GM18517 (cell line): Measurements from ENCODE around the gene MUC6.

Experiments
- ATAC-seq: cut with Tn5 transposase; IDR thresholded peaks from one replicate; pipeline ENCODE4 v1.9.1; 2021; ENCODE audit warnings: mild to moderate bottlenecking, moderate library complexity; ENCODE audit not compliant: unreplicated experiment

MUC6 gene

GRCh38 chr11:1037506-1038055 lies 1.1 kb upstream of the MUC6 start:
- no peak for ATAC-seq

GRCh38 chr11:1036931-1037330 lies 413 bp upstream of the MUC6 start:
- no peak for ATAC-seq

GRCh38 chr11:1035577-1036283 lies 788 bp downstream of the MUC6 start:
- ATAC-seq: no peak

GRCh38 chr11:1034456-1035295 lies 1.8 kb downstream of the MUC6 start:
- no peak for ATAC-seq

GRCh38 chr11:1034001-1034400 lies 2.5 kb downstream of the MUC6 start:
- ATAC-seq: no peak

GRCh38 chr11:1033016-1033798 lies 3.3 kb downstream of the MUC6 start:
- no peak for ATAC-seq

- no peak for ATAC-seq
Measured at GRCh38 chr11:1032310-1032891, 4.1 kb downstream of the MUC6 start.

- no peak for ATAC-seq
Measured at GRCh38 chr11:1031121-1031899, 5.2 kb downstream of the MUC6 start.

GRCh38 chr11:1030556-1030955 lies 6.0 kb downstream of the MUC6 start:
- ATAC-seq: no peak

GRCh38 chr11:1030086-1030485 lies 6.4 kb downstream of the MUC6 start:
- no peak for ATAC-seq

GRCh38 chr11:1029654-1030053 lies 6.9 kb downstream of the MUC6 start:
- no peak for ATAC-seq

- ATAC-seq: no peak
Measured at GRCh38 chr11:1029051-1029450, 7.5 kb downstream of the MUC6 start.

GRCh38 chr11:1028616-1029015 lies 7.9 kb downstream of the MUC6 start:
- no peak for ATAC-seq

GRCh38 chr11:1028291-1028540 lies 8.3 kb downstream of the MUC6 start:
- ATAC-seq: no peak

- no peak for ATAC-seq
Measured at GRCh38 chr11:1027483-1028290, 8.8 kb downstream of the MUC6 start.

- ATAC-seq: no peak
Measured at GRCh38 chr11:1026641-1027482, 9.7 kb downstream of the MUC6 start.

- no peak for ATAC-seq
Measured at GRCh38 chr11:1026163-1026450, 10.4 kb downstream of the MUC6 start.

GRCh38 chr11:1025410-1026162 lies 10.9 kb downstream of the MUC6 start:
- no peak for ATAC-seq
